ENCODE results near the gene ESPN. TPM values are rescaled to one million over a fixed set of nuclear protein-coding genes. Genes with fewer than 3 reads are reported as not detected.
"Not testable (repeated sequence)": the region's sequence is repeated elsewhere in the genome, so short reads cannot be mapped to it uniquely, and the experiment has no call there.

Gene ESPN
- total and polyA plus RNA-seq, 2 of the 4 experiments (the other 2 are of a cell fraction), result under 0.01 to 0.02 TPM

DNA sequence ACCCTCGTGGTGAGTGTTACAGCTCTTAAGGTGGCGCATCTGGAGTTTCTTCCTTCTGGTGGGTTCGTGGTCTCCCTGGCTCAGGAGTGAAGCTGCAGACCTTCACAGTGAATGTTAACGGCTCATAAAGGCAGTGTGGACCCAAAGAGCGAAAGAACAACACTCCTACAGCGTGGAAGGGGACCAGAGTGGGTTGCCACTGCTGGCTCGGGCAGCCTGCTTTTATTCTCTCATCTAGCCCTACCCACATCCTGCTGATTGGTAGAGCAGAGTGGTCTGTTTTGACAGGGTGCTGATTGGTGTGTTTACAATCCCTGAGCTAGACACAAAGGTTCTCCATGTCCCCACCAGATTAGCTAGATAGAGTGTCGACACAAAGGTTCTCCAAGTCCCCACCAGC is 29.4 kb upstream of the ESPN start:
- H4K91ac ChIP-seq (ENCODE audit: insufficient read depth, low read depth, low read length); H2BK120ac ChIP-seq (ENCODE audit: low read depth, low read length); H2AFZ ChIP-seq (replicated peaks; ENCODE audit: low read length, poor library complexity); H3K36me3 ChIP-seq (ENCODE audit: control insufficient read depth, insufficient read depth, low read length); H3K9me1 ChIP-seq (ENCODE audit: insufficient read depth, low read length); H4K8ac ChIP-seq (ENCODE audit: low read depth in 2 of 2, low read length in 2 of 2); H2BK5ac ChIP-seq (ENCODE audit: low read depth, low read length, poor library complexity, severe bottlenecking); H2BK15ac ChIP-seq (ENCODE audit: low read depth, low read length); BruUV-seq (replicated peaks); H2AK5ac ChIP-seq (ENCODE audit: low read depth, low read length); H3K27ac ChIP-seq (ENCODE audit: insufficient read depth, low read length); H3K4me3 ChIP-seq (ENCODE audit: insufficient read depth, low read depth, low read length); H3K4me2 ChIP-seq (ENCODE audit: low read depth, low read length); H4K5ac ChIP-seq (ENCODE audit: low read depth, low read length); H3K4me1 ChIP-seq (ENCODE audit: control insufficient read depth, insufficient read depth, low read length); H2BK20ac ChIP-seq (ENCODE audit: low read depth, low read length); H3K9me3 ChIP-seq (ENCODE audit: control insufficient read depth, insufficient read depth, low read length); H2AK9ac ChIP-seq (replicated peaks; ENCODE audit: low read depth, low read length, poor library complexity); ATAC-seq (ENCODE audit: low read depth); H3K9ac ChIP-seq (ENCODE audit: low read depth, low read length); intact Hi-C loops (cut with micrococcal nuclease); dilution Hi-C loops (cut with HindIII; ENCODE audit: low sequenced_read_pairs, unreplicated experiment); H3K14ac ChIP-seq (replicated peaks; ENCODE audit: low read depth, low read length); H3K18ac ChIP-seq (ENCODE audit: low read depth, low read length); in situ Hi-C loops (cut with MboI; ENCODE audit: low sequenced_read_pairs); DNase-seq; H3K56ac ChIP-seq (ENCODE audit: extremely low read depth, insufficient read depth, low read length); H3K4ac ChIP-seq (ENCODE audit: low read depth, low read length); POLR2A ChIA-PET (ENCODE audit: unreplicated experiment); CTCF ChIA-PET; H3K27me3 ChIP-seq (ENCODE audit: control insufficient read depth, insufficient read depth, low read length); H3K23ac ChIP-seq (ENCODE audit: low read depth, low read length): not testable (repeated sequence)
- Histone ChIP-seq H3K79me1 (ENCODE audit: low read depth in 1 of 2, low read length in 2 of 2) (peaks cover 5 to 26% of the 10 kb centered on the region in 2 experiments), H4K20me1 (ENCODE audit: insufficient read depth, low read length) (peaks cover 10% of the 10 kb centered on the region; the same call in 1 of the 2 replicates)
- 60% methylated on average over 3 of the region's 8 CpGs; no CpG with 5 or more reads in 1 of the 2 experiments for WGBS, 2 experiments (ENCODE audit: extremely low coverage in 2 of 2, insufficient read length in 1 of 2)

DNA sequence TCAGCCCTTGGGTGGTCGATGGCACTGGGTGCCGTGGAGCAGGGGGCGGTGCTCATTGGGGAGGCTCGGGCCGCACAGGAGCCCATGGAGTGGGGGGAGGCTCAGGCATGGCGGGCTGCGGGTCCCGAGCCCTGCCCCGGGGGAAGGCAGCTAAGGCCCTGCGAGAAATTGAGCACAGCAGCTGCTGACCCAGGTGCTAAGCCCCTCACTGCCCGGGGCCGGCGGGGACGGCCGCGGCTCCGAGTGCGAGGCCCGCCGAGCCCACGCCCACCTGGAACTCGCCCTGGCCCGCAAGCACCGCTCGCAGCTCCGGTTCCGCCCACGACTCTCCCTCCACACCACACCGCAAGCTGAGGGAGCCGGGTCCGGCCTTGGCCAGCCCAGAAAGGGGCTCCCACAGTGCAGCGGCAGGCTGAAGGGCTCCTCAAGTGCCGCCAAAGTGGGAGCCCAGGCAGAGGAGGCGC is 28.8 kb upstream of the ESPN start:
- H3K27ac ChIP-seq (ENCODE audit: insufficient read depth, low read length); H3K27me3 ChIP-seq (ENCODE audit: control insufficient read depth, insufficient read depth, low read length); H3K9me3 ChIP-seq (ENCODE audit: control insufficient read depth, insufficient read depth, low read length); BruUV-seq (replicated peaks); H2AK5ac ChIP-seq (ENCODE audit: low read depth, low read length); H3K9me1 ChIP-seq (ENCODE audit: insufficient read depth, low read length); H3K56ac ChIP-seq (ENCODE audit: extremely low read depth, insufficient read depth, low read length); H3K18ac ChIP-seq (ENCODE audit: low read depth, low read length); H2BK120ac ChIP-seq (ENCODE audit: low read depth, low read length); H3K4ac ChIP-seq (ENCODE audit: low read depth, low read length); H2AFZ ChIP-seq (replicated peaks; ENCODE audit: low read length, poor library complexity); H3K4me1 ChIP-seq (ENCODE audit: control insufficient read depth, insufficient read depth, low read length); H2BK5ac ChIP-seq (ENCODE audit: low read depth, low read length, poor library complexity, severe bottlenecking); H2AK9ac ChIP-seq (replicated peaks; ENCODE audit: low read depth, low read length, poor library complexity); H4K91ac ChIP-seq (ENCODE audit: insufficient read depth, low read depth, low read length); H4K5ac ChIP-seq (ENCODE audit: low read depth, low read length); H3K14ac ChIP-seq (replicated peaks; ENCODE audit: low read depth, low read length); H3K36me3 ChIP-seq (ENCODE audit: control insufficient read depth, insufficient read depth, low read length); in situ Hi-C loops (cut with MboI; ENCODE audit: low sequenced_read_pairs); H2BK20ac ChIP-seq (ENCODE audit: low read depth, low read length); intact Hi-C loops (cut with micrococcal nuclease); H3K23ac ChIP-seq (ENCODE audit: low read depth, low read length); H3K4me3 ChIP-seq (ENCODE audit: insufficient read depth, low read depth, low read length); POLR2A ChIA-PET (ENCODE audit: unreplicated experiment); dilution Hi-C loops (cut with HindIII; ENCODE audit: low sequenced_read_pairs, unreplicated experiment); DNase-seq; CTCF ChIA-PET; H3K4me2 ChIP-seq (ENCODE audit: low read depth, low read length); H3K9ac ChIP-seq (ENCODE audit: low read depth, low read length); H2BK15ac ChIP-seq (ENCODE audit: low read depth, low read length); H4K8ac ChIP-seq (ENCODE audit: low read depth in 2 of 2, low read length in 2 of 2); ATAC-seq (ENCODE audit: low read depth): not testable (repeated sequence)
- peaks cover 5 to 26% of the 10 kb centered on the region in 2 experiments for H3K79me1 ChIP-seq (ENCODE audit: low read depth in 1 of 2, low read length in 2 of 2)
- 92% methylated on average over 4 of the region's 34 CpGs; no CpG with 5 or more reads in 1 of the 2 experiments for WGBS, 2 experiments (ENCODE audit: extremely low coverage in 2 of 2, insufficient read length in 1 of 2)
- H4K20me1 ChIP-seq (ENCODE audit: insufficient read depth, low read length), result peaks cover 10% of the 10 kb centered on the region; the same call in 1 of the 2 replicates
